ENCODE data around the gene ZNF785.
"Not testable (repeated sequence)": the region's sequence is repeated elsewhere in the genome, so short reads cannot be mapped to it uniquely, and the experiment has no call there.

The ZNF785 gene

GRCh38 chr16:30601966-30602365, 16.5 kb upstream of the ZNF785 start:
- H3K27me3 ChIP-seq (ENCODE audit: insufficient read depth, low read length), result no peaks in the 10 kb centered on the region
- H3K36me3 ChIP-seq (ENCODE audit: insufficient read depth, low read length), result peaks cover 4% of the 10 kb centered on the region; the same call in 1 of the 2 replicates
- no peak overlapping the region for H3K27ac ChIP-seq (ENCODE audit: low read depth, low read length)
- H3K4me3 ChIP-seq (ENCODE audit: low read depth, low read length), result no peak overlapping the region
- peaks cover 8% of the 10 kb centered on the region for H3K4me1 ChIP-seq (ENCODE audit: control insufficient read depth, insufficient read depth, low read length, unreplicated experiment)
- H3K79me2 ChIP-seq (ENCODE audit: control insufficient read depth, insufficient read depth, low read length, unreplicated experiment), result no peaks in the 10 kb centered on the region
- no peak overlapping the region for H2AFZ ChIP-seq (ENCODE audit: low read length, unreplicated experiment)

DNA sequence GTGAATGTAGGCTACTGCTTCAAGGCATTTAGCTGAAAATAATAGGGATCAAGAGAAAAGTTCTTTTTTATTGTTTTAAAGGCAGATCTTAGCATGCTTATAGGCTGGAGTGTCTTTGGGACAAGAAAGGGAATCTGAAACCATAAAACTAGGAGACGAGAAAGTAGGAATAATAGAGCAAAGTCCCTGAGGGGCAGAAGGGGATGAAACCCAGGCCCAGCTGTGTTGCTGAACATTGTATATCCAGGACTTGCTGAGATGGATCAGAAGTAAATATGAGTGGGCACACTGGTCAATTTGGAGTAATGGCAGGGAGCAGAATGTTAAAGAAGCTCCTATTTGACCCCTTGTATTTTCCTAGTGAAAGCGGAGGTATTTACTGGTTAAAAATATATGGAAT, 15.4 kb upstream of the ZNF785 start:
- Histone ChIP-seq H2AFZ (ENCODE audit: low read length, unreplicated experiment) (no peak overlapping the region), H3K4me1 (ENCODE audit: control insufficient read depth, insufficient read depth, low read length, unreplicated experiment) (peaks cover 8% of the 10 kb centered on the region), H3K27ac (ENCODE audit: low read depth, low read length) (no peak overlapping the region), H3K27me3 (ENCODE audit: insufficient read depth, low read length) (no peaks in the 10 kb centered on the region), H3K79me2 (ENCODE audit: control insufficient read depth, insufficient read depth, low read length, unreplicated experiment) (no peaks in the 10 kb centered on the region), H3K4me3 (ENCODE audit: low read depth, low read length) (no peak overlapping the region), H3K36me3 (ENCODE audit: insufficient read depth, low read length) (peaks cover 4% of the 10 kb centered on the region; the same call in 1 of the 2 replicates)

DNA sequence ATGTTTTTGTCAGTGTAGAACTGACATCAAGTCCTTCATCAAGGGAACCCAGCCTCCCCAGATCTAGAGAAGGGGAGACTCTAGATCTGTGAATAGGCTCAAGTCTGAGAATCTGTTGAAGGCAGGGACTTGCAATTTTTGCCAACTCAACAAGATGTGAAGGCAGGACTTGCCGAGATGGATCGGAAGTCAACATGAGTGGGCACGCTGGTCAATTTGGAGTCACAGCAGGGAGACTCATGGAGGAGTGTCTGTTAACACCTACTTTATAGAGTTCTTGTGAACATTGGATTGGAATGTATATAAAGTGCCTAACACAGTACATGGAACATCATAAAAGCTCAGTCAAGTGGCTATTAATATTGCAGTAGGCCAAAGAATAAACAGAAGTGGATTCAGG, 14.7 kb upstream of the ZNF785 start:
- Histone ChIP-seq H3K27ac (ENCODE audit: low read depth, low read length) (no peak overlapping the region), H3K4me3 (ENCODE audit: low read depth, low read length) (no peak overlapping the region), H2AFZ (ENCODE audit: low read length, unreplicated experiment) (no peak overlapping the region), H3K4me1 (ENCODE audit: control insufficient read depth, insufficient read depth, low read length, unreplicated experiment) (peaks cover 8% of the 10 kb centered on the region), H3K27me3 (ENCODE audit: insufficient read depth, low read length) (no peaks in the 10 kb centered on the region), H3K36me3 (ENCODE audit: insufficient read depth, low read length) (peaks cover 4% of the 10 kb centered on the region; the same call in 1 of the 2 replicates), H3K79me2 (ENCODE audit: control insufficient read depth, insufficient read depth, low read length, unreplicated experiment) (no peaks in the 10 kb centered on the region)

GRCh38 chr16:30592871-30593270, 7.4 kb upstream of the ZNF785 start:
- Histone ChIP-seq H3K27ac (ENCODE audit: low read depth, low read length) (no peak overlapping the region), H3K36me3 (ENCODE audit: insufficient read depth, low read length) (no peaks in the 10 kb centered on the region), H3K27me3 (ENCODE audit: insufficient read depth, low read length) (no peaks in the 10 kb centered on the region), H3K4me3 (ENCODE audit: low read depth, low read length) (no peak overlapping the region), H3K79me2 (ENCODE audit: control insufficient read depth, insufficient read depth, low read length, unreplicated experiment) (peaks cover 4% of the 10 kb centered on the region), H2AFZ (ENCODE audit: low read length, unreplicated experiment) (no peak overlapping the region), H3K4me1 (ENCODE audit: control insufficient read depth, insufficient read depth, low read length, unreplicated experiment) (no peaks in the 10 kb centered on the region)

DNA sequence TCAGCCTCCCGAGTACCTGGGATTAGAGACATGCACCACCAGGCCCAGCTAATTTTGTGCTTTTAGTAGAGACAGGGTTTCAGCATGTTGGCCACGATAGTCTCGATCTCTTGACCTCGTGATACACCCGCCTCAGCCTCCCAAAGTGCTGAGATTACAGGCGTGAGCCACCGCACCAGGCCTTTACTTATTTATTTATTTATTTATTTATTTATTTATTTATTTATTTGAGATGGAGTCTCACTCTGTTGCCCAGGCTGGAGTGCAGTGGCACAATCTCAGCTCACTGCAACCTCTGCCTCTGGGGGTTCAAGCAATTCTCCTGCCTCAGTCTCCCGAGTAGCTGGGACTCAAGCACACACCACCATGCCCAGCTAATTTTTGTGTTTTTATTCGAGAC, 5.4 kb upstream of the ZNF785 start:
- H3K4me1 ChIP-seq (ENCODE audit: control insufficient read depth, insufficient read depth, low read length, unreplicated experiment); H3K4me3 ChIP-seq (ENCODE audit: low read depth, low read length); H3K27me3 ChIP-seq (ENCODE audit: insufficient read depth, low read length); H3K36me3 ChIP-seq (ENCODE audit: insufficient read depth, low read length); H2AFZ ChIP-seq (ENCODE audit: low read length, unreplicated experiment); H3K27ac ChIP-seq (ENCODE audit: low read depth, low read length): not testable (repeated sequence)
- peaks cover 16% of the 10 kb centered on the region for H3K79me2 ChIP-seq (ENCODE audit: control insufficient read depth, insufficient read depth, low read length, unreplicated experiment)

GRCh38 chr16:30589582-30589981, 4.1 kb upstream of the ZNF785 start:
- peaks cover 22% of the 10 kb centered on the region for H3K79me2 ChIP-seq (ENCODE audit: control insufficient read depth, insufficient read depth, low read length, unreplicated experiment)
- H3K4me1 ChIP-seq (ENCODE audit: control insufficient read depth, insufficient read depth, low read length, unreplicated experiment); H3K4me3 ChIP-seq (ENCODE audit: low read depth, low read length); H3K27me3 ChIP-seq (ENCODE audit: insufficient read depth, low read length); H3K27ac ChIP-seq (ENCODE audit: low read depth, low read length); H2AFZ ChIP-seq (ENCODE audit: low read length, unreplicated experiment); H3K36me3 ChIP-seq (ENCODE audit: insufficient read depth, low read length): not testable (repeated sequence)

GRCh38 chr16:30588651-30589050, 3.2 kb upstream of the ZNF785 start:
- Histone ChIP-seq H3K27me3 (ENCODE audit: insufficient read depth, low read length) (no peaks in the 10 kb centered on the region), H3K4me1 (ENCODE audit: control insufficient read depth, insufficient read depth, low read length, unreplicated experiment) (peaks cover 5% of the 10 kb centered on the region), H3K4me3 (ENCODE audit: low read depth, low read length) (no peak overlapping the region), H2AFZ (ENCODE audit: low read length, unreplicated experiment) (no peak overlapping the region), H3K79me2 (ENCODE audit: control insufficient read depth, insufficient read depth, low read length, unreplicated experiment) (peaks cover 28% of the 10 kb centered on the region), H3K27ac (ENCODE audit: low read depth, low read length) (no peak overlapping the region), H3K36me3 (ENCODE audit: insufficient read depth, low read length) (no peaks in the 10 kb centered on the region)

DNA sequence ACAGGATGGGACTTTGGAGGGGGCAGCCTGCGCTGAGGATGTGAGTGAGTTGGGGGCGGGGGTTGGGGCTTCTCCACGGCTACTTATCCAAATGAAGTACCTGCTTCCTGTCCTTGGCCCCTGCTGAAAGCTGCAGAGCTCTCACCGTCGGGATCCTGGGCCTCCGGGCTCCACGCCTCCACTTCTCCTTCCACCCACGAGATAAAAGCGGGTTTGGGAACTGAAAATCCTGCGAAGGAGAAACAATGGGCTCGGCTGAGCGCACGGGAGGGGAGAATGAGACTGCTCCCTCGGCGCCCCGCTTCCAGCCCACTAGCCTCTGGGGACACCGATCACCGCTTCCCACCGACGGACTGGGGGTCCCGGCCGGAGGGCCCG, 486 bp downstream of the ZNF785 start:
- Histone ChIP-seq H3K4me1 (ENCODE audit: control insufficient read depth, insufficient read depth, low read length, unreplicated experiment) (peaks cover 5% of the 10 kb centered on the region), H3K36me3 (ENCODE audit: insufficient read depth, low read length) (peaks cover 4% of the 10 kb centered on the region; the same call in 1 of the 2 replicates), H3K4me3 (ENCODE audit: low read depth, low read length) (peak overlapping the region; percentile 98), H3K79me2 (ENCODE audit: control insufficient read depth, insufficient read depth, low read length, unreplicated experiment) (peaks cover 48% of the 10 kb centered on the region), H3K27me3 (ENCODE audit: insufficient read depth, low read length) (no peaks in the 10 kb centered on the region), H2AFZ (ENCODE audit: low read length, unreplicated experiment) (peak overlapping the region; percentile 70), H3K27ac (ENCODE audit: low read depth, low read length) (peak overlapping the region; percentile 57)

GRCh38 chr16:30582611-30583340, 2.7 kb downstream of the ZNF785 start:
- Histone ChIP-seq H2AFZ (ENCODE audit: low read length, unreplicated experiment) (no peak overlapping the region), H3K36me3 (ENCODE audit: insufficient read depth, low read length) (peaks cover 12% of the 10 kb centered on the region), H3K79me2 (ENCODE audit: control insufficient read depth, insufficient read depth, low read length, unreplicated experiment) (peaks cover 44% of the 10 kb centered on the region), H3K4me3 (ENCODE audit: low read depth, low read length) (no peak overlapping the region), H3K27ac (ENCODE audit: low read depth, low read length) (no peak overlapping the region), H3K27me3 (ENCODE audit: insufficient read depth, low read length) (no peaks in the 10 kb centered on the region), H3K4me1 (ENCODE audit: control insufficient read depth, insufficient read depth, low read length, unreplicated experiment) (peaks cover 5% of the 10 kb centered on the region)

DNA sequence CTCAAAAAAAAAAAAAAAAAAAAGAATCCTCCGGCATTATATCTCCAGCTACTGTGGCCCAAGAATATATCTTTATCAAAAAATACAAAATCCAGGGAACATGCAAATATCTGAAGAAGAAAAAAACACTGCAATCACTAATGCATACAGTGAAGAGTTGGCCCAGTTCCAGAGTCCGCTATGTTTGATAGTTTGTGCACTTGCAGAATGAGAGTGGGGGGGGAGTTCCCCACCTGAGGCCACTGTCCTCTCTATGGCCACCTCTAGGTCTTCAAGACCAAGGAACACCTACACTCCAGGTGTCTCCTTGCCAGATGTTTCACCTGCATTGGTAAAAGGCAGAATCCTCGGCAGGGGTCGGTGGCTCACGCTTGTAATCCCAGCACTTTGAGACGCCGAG, 4.0 kb downstream of the ZNF785 start:
- H3K27me3 ChIP-seq (ENCODE audit: insufficient read depth, low read length), result no peaks in the 10 kb centered on the region
- H3K79me2 ChIP-seq (ENCODE audit: control insufficient read depth, insufficient read depth, low read length, unreplicated experiment), result peaks cover 36% of the 10 kb centered on the region
- peaks cover 12% of the 10 kb centered on the region for H3K36me3 ChIP-seq (ENCODE audit: insufficient read depth, low read length)
- no peak overlapping the region for H3K27ac ChIP-seq (ENCODE audit: low read depth, low read length)
- no peaks in the 10 kb centered on the region for H3K4me1 ChIP-seq (ENCODE audit: control insufficient read depth, insufficient read depth, low read length, unreplicated experiment)
- H3K4me3 ChIP-seq (ENCODE audit: low read depth, low read length), result no peak overlapping the region
- no peak overlapping the region for H2AFZ ChIP-seq (ENCODE audit: low read length, unreplicated experiment)

GRCh38 chr16:30574678-30575077, 10.8 kb downstream of the ZNF785 start:
- H3K27ac ChIP-seq (ENCODE audit: low read depth, low read length), result no peak overlapping the region
- H3K4me3 ChIP-seq (ENCODE audit: low read depth, low read length), result no peak overlapping the region
- H3K36me3 ChIP-seq (ENCODE audit: insufficient read depth, low read length), result peaks cover 7% of the 10 kb centered on the region; the same call in 1 of the 2 replicates
- H2AFZ ChIP-seq (ENCODE audit: low read length, unreplicated experiment), result no peak overlapping the region
- no peaks in the 10 kb centered on the region for H3K27me3 ChIP-seq (ENCODE audit: insufficient read depth, low read length)
- H3K79me2 ChIP-seq (ENCODE audit: control insufficient read depth, insufficient read depth, low read length, unreplicated experiment), result no peaks in the 10 kb centered on the region
- no peaks in the 10 kb centered on the region for H3K4me1 ChIP-seq (ENCODE audit: control insufficient read depth, insufficient read depth, low read length, unreplicated experiment)

All from ACC112 (cell line).